ENCODE measurements around the gene DBT. TPM values are rescaled to one million over a fixed set of nuclear protein-coding genes. Genes with fewer than 3 reads are reported as not detected.

DBT gene
- total RNA-seq, 1 donor from 2014 or later = 2.3 TPM

GRCh38 chr1:100142343-100142742, 107.3 kb downstream of the DBT start:
- intact Hi-C loops (cut with DNase I) = no loop called here
- Histone ChIP-seq H3K4me1 (no peaks in the 10 kb centered on the region), H3K9me3 (no peaks in the 10 kb centered on the region), H3K4me3 (no peak overlapping the region), H3K27ac (no peak overlapping the region), H3K27me3 (no peaks in the 10 kb centered on the region), H3K36me3 (peaks cover 74 to 94% of the 10 kb centered on the region in 2 donors)
- no peak for TF ChIP-seq CTCF (IDR thresholded peaks at IDR 0.05)
- no peak for DNase-seq (ENCODE audit: low spot score in 2 of 2)

- no peaks in the 10 kb centered on the region for H3K4me1 ChIP-seq
- H3K4me3 ChIP-seq = no peak overlapping the region
- DNase-seq (ENCODE audit: low spot score in 2 of 2) = no peak
- intact Hi-C loops (cut with DNase I) = no loop called here
- H3K36me3 ChIP-seq = peaks cover 75 to 93% of the 10 kb centered on the region in 2 donors
- no peaks in the 10 kb centered on the region for H3K27me3 ChIP-seq
- TF ChIP-seq CTCF (IDR thresholded peaks at IDR 0.05) = no peak
- H3K9me3 ChIP-seq = no peaks in the 10 kb centered on the region
- no peak overlapping the region for H3K27ac ChIP-seq
These were observed 108.4 kb downstream of the DBT start for GRCh38 chr1:100141192-100141591.

GRCh38 chr1:100137602-100138001, 112.0 kb downstream of the DBT start:
- Histone ChIP-seq H3K4me1 (peaks cover 0 to 12% of the 10 kb centered on the region in 2 donors), H3K36me3 (peaks cover 43 to 60% of the 10 kb centered on the region in 2 donors), H3K27ac (no peak overlapping the region), H3K9me3 (no peaks in the 10 kb centered on the region), H3K4me3 (no peak overlapping the region), H3K27me3 (no peaks in the 10 kb centered on the region)
- intact Hi-C loops (cut with DNase I) = loop anchor here (2.0 kb wide), 1 partner anchor 19 kb away; no protein-coding TSS in a partner anchor
- TF ChIP-seq CTCF (IDR thresholded peaks at IDR 0.05) = no peak
- DNase-seq (ENCODE audit: low spot score in 2 of 2) = no peak

Other genes with a start within 250 kb of the DBT start
- 7.0 TPM for gene SASS6, start 116.9 kb downstream of the DBT start, total RNA-seq
- gene TRMT13, start 116.7 kb downstream of the DBT start, total RNA-seq = 11.4 TPM
- gene LRRC39, start 71.6 kb downstream of the DBT start, total RNA-seq = not detected
- gene RTCA, start 16.4 kb upstream of the DBT start, total RNA-seq = 2.8 TPM
- 2.0 TPM for gene CDC14A, start 102.7 kb upstream of the DBT start, total RNA-seq